Breast epithelium (tissue), 3 donors: ENCODE measurements around the gene SYT5.

Source experiments
- CTCF ChIP-seq, 3 donors: fragments of 450-650 bp; IDR thresholded peaks; one replicate each; pipeline ENCODE4 v1.5.1; 2016 to 2017; ENCODE audit warnings: antibody characterized with exemption in 3 of 3, mild to moderate bottlenecking in 3 of 3, moderate library complexity in 3 of 3
- POLR2AphosphoS5 ChIP-seq, 3 donors: sonication (generic); formaldehyde crosslinking; IDR thresholded peaks; one replicate each; pipeline ENCODE4 v1.6.1; 2017; ENCODE audit warnings: antibody characterized with exemption in 3 of 3

GRCh38 chr19:55166530-55167268 lies 13.4 kb downstream of the SYT5 start, which contains the start of gene DNAAF3:
- peak in 1 of 3 donors; percentile 19 for TF ChIP-seq CTCF (IDR thresholded peaks at IDR 0.05)
- TF ChIP-seq POLR2AphosphoS5 (IDR thresholded peaks at IDR 0.05): no peak
